Measurements from ENCODE around the gene GULP1.

GULP1 gene

GRCh38 chr2:188515918-188516317 lies 224.2 kb downstream of the GULP1 start:
- Histone ChIP-seq H2BK120ac (ENCODE audit: low read depth, low read length) (no peak overlapping the region), H2BK5ac (ENCODE audit: low read length) (no peak overlapping the region), H2AK5ac (ENCODE audit: low read depth, low read length) (no peak overlapping the region), H3K18ac (ENCODE audit: low read length) (no peak overlapping the region), H3K9me3 (replicated peaks in 1 of 2; ENCODE audit: control insufficient read depth in 2 of 2, insufficient read depth in 1 of 2, low read depth in 1 of 2, low read length in 2 of 2) (no peaks in the 10 kb centered on the region), H3K23ac (ENCODE audit: low read depth, low read length, poor library complexity) (no peak overlapping the region), H3K27me3 (ENCODE audit: control insufficient read depth in 3 of 3, insufficient read depth in 3 of 3, low read depth in 1 of 3, low read length in 3 of 3) (no peaks in the 10 kb centered on the region), H3K36me3 (replicated peaks in 1 of 2; ENCODE audit: control insufficient read depth in 2 of 2, insufficient read depth in 2 of 2, low read length in 2 of 2) (peaks cover 0 to 10% of the 10 kb centered on the region in 2 donors), H4K91ac (ENCODE audit: low read depth, low read length, poor library complexity) (no peak overlapping the region), H4K8ac (ENCODE audit: low read depth, low read length) (no peak overlapping the region), H3K14ac (ENCODE audit: low read length) (no peak overlapping the region), H3K79me1 (ENCODE audit: low read depth, low read length) (no peaks in the 10 kb centered on the region), H2BK15ac (ENCODE audit: low read length) (no peak overlapping the region), H3K4ac (ENCODE audit: low read length) (no peak overlapping the region), H3K4me1 (ENCODE audit: control insufficient read depth in 2 of 2, insufficient read depth in 1 of 2, low read depth in 1 of 2, low read length in 2 of 2) (no peaks in the 10 kb centered on the region), H3K27ac (replicated peaks; ENCODE audit: low read length) (no peak overlapping the region), H2BK12ac (ENCODE audit: low read length) (no peak overlapping the region), H3K4me2 (ENCODE audit: insufficient read depth, low read length, poor library complexity, severe bottlenecking) (no peak overlapping the region), H3K9ac (ENCODE audit: low read depth, low read length, poor library complexity) (no peak overlapping the region), H2AFZ (ENCODE audit: low read length) (no peak overlapping the region), H3K4me3 (ENCODE audit: low read length in 2 of 2) (no peak overlapping the region)
- WGBS, 2 donors (ENCODE audit: extremely low coverage in 2 of 2, insufficient read length in 2 of 2, insufficient replicate concordance in 1 of 2), result no CpG with 5 or more reads among the region's 1 CpG
- no peak for DNase-seq (ENCODE audit: low spot score)

- no peak overlapping the region for H3K27ac ChIP-seq (replicated peaks; ENCODE audit: low read length)
- H2BK12ac ChIP-seq (ENCODE audit: low read length), result no peak overlapping the region
- no peak overlapping the region for H3K4me3 ChIP-seq (ENCODE audit: low read length in 2 of 2)
- H2BK120ac ChIP-seq (ENCODE audit: low read depth, low read length), result no peak overlapping the region
- H3K79me1 ChIP-seq (ENCODE audit: low read depth, low read length), result no peaks in the 10 kb centered on the region
- H2BK5ac ChIP-seq (ENCODE audit: low read length), result no peak overlapping the region
- peaks cover 0 to 4% of the 10 kb centered on the region in 2 donors for H3K9me3 ChIP-seq (replicated peaks in 1 of 2; ENCODE audit: control insufficient read depth in 2 of 2, insufficient read depth in 1 of 2, low read depth in 1 of 2, low read length in 2 of 2)
- no peak overlapping the region for H3K9ac ChIP-seq (ENCODE audit: low read depth, low read length, poor library complexity)
- H3K18ac ChIP-seq (ENCODE audit: low read length), result no peak overlapping the region
- H2BK15ac ChIP-seq (ENCODE audit: low read length), result no peak overlapping the region
- peaks cover 0 to 15% of the 10 kb centered on the region in 2 donors for H3K36me3 ChIP-seq (replicated peaks in 1 of 2; ENCODE audit: control insufficient read depth in 2 of 2, insufficient read depth in 2 of 2, low read length in 2 of 2)
- no peak overlapping the region for H3K4ac ChIP-seq (ENCODE audit: low read length)
- no peak overlapping the region for H2AFZ ChIP-seq (ENCODE audit: low read length)
- no peak overlapping the region for H3K4me2 ChIP-seq (ENCODE audit: insufficient read depth, low read length, poor library complexity, severe bottlenecking)
- no CpG with 5 or more reads among the region's 7 CpGs for WGBS, 2 donors (ENCODE audit: extremely low coverage in 2 of 2, insufficient read length in 2 of 2, insufficient replicate concordance in 1 of 2)
- H3K14ac ChIP-seq (ENCODE audit: low read length), result no peak overlapping the region
- no peaks in the 10 kb centered on the region for H3K4me1 ChIP-seq (ENCODE audit: control insufficient read depth in 2 of 2, insufficient read depth in 1 of 2, low read depth in 1 of 2, low read length in 2 of 2)
- H4K91ac ChIP-seq (ENCODE audit: low read depth, low read length, poor library complexity), result no peak overlapping the region
- H3K27me3 ChIP-seq (ENCODE audit: control insufficient read depth in 3 of 3, insufficient read depth in 3 of 3, low read depth in 1 of 3, low read length in 3 of 3), result no peaks in the 10 kb centered on the region
- no peak overlapping the region for H2AK5ac ChIP-seq (ENCODE audit: low read depth, low read length)
- no peak overlapping the region for H3K23ac ChIP-seq (ENCODE audit: low read depth, low read length, poor library complexity)
- H4K8ac ChIP-seq (ENCODE audit: low read depth, low read length), result no peak overlapping the region
- DNase-seq (ENCODE audit: low spot score), result no peak
These were observed 226.0 kb downstream of the GULP1 start for GRCh38 chr2:188517549-188518215.

GRCh38 chr2:188518381-188518780 lies 226.7 kb downstream of the GULP1 start:
- Histone ChIP-seq H3K14ac (ENCODE audit: low read length) (no peak overlapping the region), H4K8ac (ENCODE audit: low read depth, low read length) (no peak overlapping the region), H3K36me3 (replicated peaks in 1 of 2; ENCODE audit: control insufficient read depth in 2 of 2, insufficient read depth in 2 of 2, low read length in 2 of 2) (peaks cover 0 to 22% of the 10 kb centered on the region in 2 donors), H3K4me2 (ENCODE audit: insufficient read depth, low read length, poor library complexity, severe bottlenecking) (no peak overlapping the region), H2BK15ac (ENCODE audit: low read length) (no peak overlapping the region), H3K4me3 (ENCODE audit: low read length in 2 of 2) (no peak overlapping the region), H4K91ac (ENCODE audit: low read depth, low read length, poor library complexity) (no peak overlapping the region), H3K23ac (ENCODE audit: low read depth, low read length, poor library complexity) (no peak overlapping the region), H2BK12ac (ENCODE audit: low read length) (no peak overlapping the region), H3K27ac (replicated peaks; ENCODE audit: low read length) (no peak overlapping the region), H3K4ac (ENCODE audit: low read length) (no peak overlapping the region), H3K4me1 (ENCODE audit: control insufficient read depth in 2 of 2, insufficient read depth in 1 of 2, low read depth in 1 of 2, low read length in 2 of 2) (no peaks in the 10 kb centered on the region), H2AFZ (ENCODE audit: low read length) (no peak overlapping the region), H2BK5ac (ENCODE audit: low read length) (no peak overlapping the region), H3K18ac (ENCODE audit: low read length) (no peak overlapping the region), H3K79me1 (ENCODE audit: low read depth, low read length) (no peaks in the 10 kb centered on the region), H2BK120ac (ENCODE audit: low read depth, low read length) (no peak overlapping the region), H3K27me3 (ENCODE audit: control insufficient read depth in 3 of 3, insufficient read depth in 3 of 3, low read depth in 1 of 3, low read length in 3 of 3) (no peaks in the 10 kb centered on the region), H3K9ac (ENCODE audit: low read depth, low read length, poor library complexity) (no peak overlapping the region), H3K9me3 (replicated peaks in 1 of 2; ENCODE audit: control insufficient read depth in 2 of 2, insufficient read depth in 1 of 2, low read depth in 1 of 2, low read length in 2 of 2) (peaks cover 0 to 4% of the 10 kb centered on the region in 2 donors), H2AK5ac (ENCODE audit: low read depth, low read length) (no peak overlapping the region)
- no peak for DNase-seq (ENCODE audit: low spot score)
- no CpG with 5 or more reads among the region's 1 CpG for WGBS, 2 donors (ENCODE audit: extremely low coverage in 2 of 2, insufficient read length in 2 of 2, insufficient replicate concordance in 1 of 2)

- Histone ChIP-seq H3K9me3 (replicated peaks in 1 of 2; ENCODE audit: control insufficient read depth in 2 of 2, insufficient read depth in 1 of 2, low read depth in 1 of 2, low read length in 2 of 2) (peaks cover 0 to 4% of the 10 kb centered on the region in 2 donors), H3K18ac (ENCODE audit: low read length) (no peak overlapping the region), H3K4ac (ENCODE audit: low read length) (no peak overlapping the region), H4K91ac (ENCODE audit: low read depth, low read length, poor library complexity) (no peak overlapping the region), H4K8ac (ENCODE audit: low read depth, low read length) (no peak overlapping the region), H2AK5ac (ENCODE audit: low read depth, low read length) (no peak overlapping the region), H3K4me2 (ENCODE audit: insufficient read depth, low read length, poor library complexity, severe bottlenecking) (no peak overlapping the region), H2BK120ac (ENCODE audit: low read depth, low read length) (no peak overlapping the region), H2BK12ac (ENCODE audit: low read length) (no peak overlapping the region), H3K23ac (ENCODE audit: low read depth, low read length, poor library complexity) (no peak overlapping the region), H3K79me1 (ENCODE audit: low read depth, low read length) (no peaks in the 10 kb centered on the region), H2AFZ (ENCODE audit: low read length) (no peak overlapping the region), H3K14ac (ENCODE audit: low read length) (no peak overlapping the region), H2BK5ac (ENCODE audit: low read length) (no peak overlapping the region), H3K36me3 (replicated peaks in 1 of 2; ENCODE audit: control insufficient read depth in 2 of 2, insufficient read depth in 2 of 2, low read length in 2 of 2) (peaks cover 0 to 25% of the 10 kb centered on the region in 2 donors), H2BK15ac (ENCODE audit: low read length) (no peak overlapping the region), H3K27ac (replicated peaks; ENCODE audit: low read length) (no peak overlapping the region), H3K4me1 (ENCODE audit: control insufficient read depth in 2 of 2, insufficient read depth in 1 of 2, low read depth in 1 of 2, low read length in 2 of 2) (no peaks in the 10 kb centered on the region), H3K9ac (ENCODE audit: low read depth, low read length, poor library complexity) (no peak overlapping the region), H3K27me3 (ENCODE audit: control insufficient read depth in 3 of 3, insufficient read depth in 3 of 3, low read depth in 1 of 3, low read length in 3 of 3) (no peaks in the 10 kb centered on the region), H3K4me3 (ENCODE audit: low read length in 2 of 2) (no peak overlapping the region)
- no peak for DNase-seq (ENCODE audit: low spot score)
These were observed 227.5 kb downstream of the GULP1 start for GRCh38 chr2:188519136-188519535.

Measured in neuronal stem cell (in vitro differentiated cells).